AG09319 (cell line): ENCODE data around the gene LRRC25.

ENCODE experiments used
- DNase-seq: peaks from one replicate; pipeline ENCODE4 v3.0.0-alpha.2; 2010; ENCODE audit warnings: low read depth; ENCODE audit errors: extremely low read depth
- CTCF ChIP-seq: IDR thresholded peaks from 2 replicates; pipeline ENCODE4 v1.5.1; 2011; ENCODE audit warnings: low read depth, mild to moderate bottlenecking, inconsistent platforms, low read length, moderate library complexity

LRRC25 gene

DNA sequence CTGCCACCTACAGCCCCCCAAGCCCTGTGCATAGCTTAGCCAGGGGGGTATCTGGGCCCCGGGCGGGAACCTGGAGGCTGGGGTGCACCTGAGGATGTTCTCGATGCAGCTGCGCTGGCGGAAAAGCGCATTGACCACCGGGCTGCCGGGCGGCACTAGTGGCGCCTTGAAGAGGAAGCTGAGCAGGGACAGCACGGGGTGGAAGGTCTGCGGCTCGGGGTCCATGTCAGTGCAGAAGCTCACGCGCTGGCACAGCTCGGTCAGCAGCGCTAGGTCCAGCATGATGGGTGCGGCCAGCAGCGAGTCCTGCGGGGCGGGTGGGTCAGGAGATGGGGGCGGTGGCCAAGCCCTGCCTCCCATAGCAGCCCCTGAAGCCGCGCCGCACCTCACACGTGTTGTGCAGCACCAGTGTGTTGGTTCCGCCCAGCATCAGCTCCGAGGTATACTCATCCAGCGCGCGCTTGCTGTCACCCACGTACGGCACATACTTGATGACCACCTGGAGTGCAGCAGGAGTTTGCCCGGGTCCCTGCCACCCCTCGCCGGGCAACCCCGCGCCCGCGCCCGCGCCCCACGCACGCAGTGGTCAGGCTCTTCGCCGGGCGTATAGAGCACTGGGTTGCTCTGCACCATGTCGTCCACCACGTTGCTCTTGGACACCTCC is 37.9 kb upstream of the LRRC25 start:
- TF ChIP-seq CTCF: no peak

GRCh38 chr19:18434411-18435175 is 37.2 kb upstream of the LRRC25 start:
- TF ChIP-seq CTCF: no peak
- no peak for DNase-seq

More for the DNA sequence above, 37.9 kb upstream of the LRRC25 start:
- DNase-seq: no peak

DNA sequence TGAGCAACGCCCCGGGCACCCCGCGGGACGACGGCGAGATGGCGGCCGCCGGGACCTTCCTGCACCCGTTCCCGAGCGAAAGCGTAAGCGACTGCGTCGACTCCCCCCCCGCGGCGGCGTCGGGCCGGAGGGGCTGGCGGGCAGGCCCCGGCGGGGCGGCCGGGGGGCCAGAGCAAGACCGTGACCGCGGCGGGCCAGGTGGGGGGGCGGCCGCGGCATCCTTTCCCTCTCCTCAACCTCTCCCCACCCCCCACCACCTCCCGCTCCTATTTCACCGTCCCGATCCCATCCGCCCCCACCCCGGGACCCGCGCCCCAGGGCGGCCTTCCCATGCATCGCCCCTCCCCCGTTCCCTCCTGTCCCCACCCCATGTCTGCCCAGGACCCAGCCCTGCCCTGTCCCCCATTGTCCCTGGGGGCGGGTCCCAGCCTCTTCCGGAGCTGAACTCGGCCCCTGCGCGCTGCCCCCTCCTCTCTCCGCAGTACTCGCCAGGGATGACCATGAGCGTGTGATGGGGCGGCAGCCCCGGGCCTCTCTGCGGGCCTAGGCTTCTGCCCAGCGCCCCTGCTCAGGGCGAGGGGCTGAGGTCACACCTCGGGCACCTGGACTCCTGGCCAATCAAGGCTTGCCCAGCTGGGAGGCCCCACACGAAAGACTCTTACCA is 36.4 kb upstream of the LRRC25 start:
- DNase-seq: no peak
- TF ChIP-seq CTCF: no peak

GRCh38 chr19:18433015-18433691 is 35.7 kb upstream of the LRRC25 start:
- DNase-seq: no peak
- no peak for TF ChIP-seq CTCF

DNA sequence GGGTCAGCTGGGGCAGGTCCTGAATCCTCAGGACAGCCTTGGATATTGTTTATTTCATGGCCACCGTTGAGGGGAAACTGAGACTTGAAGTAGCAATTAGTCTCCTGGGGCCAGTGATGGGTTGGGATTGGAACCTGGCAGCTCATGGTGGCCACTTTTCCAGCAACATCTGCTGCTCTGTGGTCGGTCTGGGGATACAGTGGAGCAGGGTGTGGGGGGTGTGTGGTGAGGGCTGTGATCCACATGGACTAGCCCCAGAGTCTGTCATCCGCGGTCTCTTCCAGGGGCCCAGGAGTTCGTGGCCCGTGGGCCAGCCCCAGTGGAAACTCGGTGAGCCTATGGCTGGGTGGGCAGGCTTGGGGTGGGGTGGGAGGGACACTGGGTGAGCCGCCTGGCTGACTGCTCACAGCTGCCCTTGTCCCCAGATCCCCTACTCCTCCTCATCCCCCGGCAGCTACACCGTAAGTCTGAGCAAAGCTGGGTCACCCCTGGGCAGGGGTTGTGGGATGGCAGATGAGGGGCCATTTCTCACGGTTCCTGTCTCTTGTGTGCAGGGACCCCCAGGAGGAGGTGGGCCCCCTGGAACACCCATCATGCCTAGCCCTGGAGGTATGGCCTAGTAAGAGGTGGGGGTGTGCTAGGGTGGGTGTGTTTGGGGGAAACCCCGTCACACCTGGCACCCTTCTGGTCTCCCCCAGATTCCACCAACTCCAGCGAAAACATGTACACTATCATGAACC is 35.0 kb upstream of the LRRC25 start:
- no peak for DNase-seq
- TF ChIP-seq CTCF: no peak

DNA sequence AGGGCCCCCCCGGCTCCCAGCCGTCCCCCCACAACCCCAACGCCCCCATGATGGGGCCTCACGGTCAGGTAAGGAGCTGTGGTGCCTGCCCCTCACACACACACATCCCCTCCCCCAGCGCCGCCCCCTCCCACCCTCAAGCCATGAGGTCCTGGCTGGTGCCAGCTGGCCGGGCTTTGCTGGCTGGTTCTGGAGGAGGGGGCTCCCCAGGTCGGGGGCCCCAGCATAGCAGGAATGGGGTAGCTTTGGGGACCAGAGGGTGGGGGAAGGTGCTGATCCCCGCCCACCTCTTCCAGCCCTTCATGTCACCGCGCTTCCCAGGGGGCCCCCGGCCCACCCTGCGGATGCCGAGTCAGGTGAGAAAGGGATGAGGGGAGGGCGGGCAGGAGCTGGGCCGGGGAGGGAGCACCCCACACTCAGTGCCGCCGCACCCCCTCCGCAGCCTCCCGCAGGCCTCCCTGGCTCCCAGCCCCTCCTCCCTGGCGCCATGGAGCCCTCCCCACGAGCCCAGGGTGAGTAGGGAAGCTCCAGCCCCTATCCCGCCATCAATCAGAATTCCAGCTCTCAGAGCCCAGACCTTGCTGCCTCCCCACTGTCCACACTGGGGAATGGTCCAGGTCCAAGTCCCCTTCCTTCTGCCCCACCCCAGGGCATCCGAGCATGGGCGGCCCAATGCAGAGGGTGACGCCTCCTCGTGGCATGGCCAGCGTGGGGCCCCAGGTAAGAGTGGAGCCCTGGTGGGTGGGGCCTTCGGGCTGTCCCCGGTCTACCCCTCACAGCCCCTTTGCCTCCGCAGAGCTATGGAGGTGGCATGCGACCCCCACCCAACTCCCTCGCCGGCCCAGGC is 34.2 kb upstream of the LRRC25 start:
- DNase-seq: no peak
- TF ChIP-seq CTCF: no peak
